GM12878 (cell line): Measurements from ENCODE around the gene INHBE. TPM values are rescaled to one million over a fixed set of nuclear protein-coding genes. Genes with fewer than 3 reads are reported as not detected.

ENCODE experiments used
- ATAC-seq: fragments of 200-7000 bp; cut with Tn5 transposase; 3 replicates; pipeline ENCODE4 v1.9.1; 2020; ENCODE audit warnings: mild to moderate bottlenecking, moderate library complexity
- BruUV-seq: library from RNA; stranded (reverse); fragments of 400-500 nt; replicated peaks from 2 replicates; lab custom pipeline; 2021; lab: Mats Ljungman, UMichigan
- CTCF ChIA-PET: fragments of 300-600 bp; sonication (Branson Sonifier 250); formaldehyde crosslinking; extraction: SDS; loops from one replicate; lab custom pipeline; 2021; ENCODE audit warnings: inconsistent platforms; lab: Yijun Ruan, JAX
- POLR2A ChIA-PET: fragments of 350-600 bp; formaldehyde crosslinking; extraction: SDS; loops from one replicate; lab custom pipeline; 2021; ENCODE audit warnings: inconsistent platforms; lab: Charles Lee
- RAD21 ChIA-PET: fragments of 300-600 bp; sonication (Branson Sonifier 250); formaldehyde crosslinking; loops from one replicate; lab custom pipeline; 2023; ENCODE audit warnings: antibody characterized with exemption; ENCODE audit not compliant: unreplicated experiment; lab: Charles Lee
- SMC1A ChIA-PET: fragments of 300-600 bp; sonication (Branson Sonifier 250); formaldehyde crosslinking; loops from one replicate; lab custom pipeline; 2023; ENCODE audit not compliant: unreplicated experiment, uncharacterized antibody; lab: Charles Lee
- DNase-seq: peaks from one replicate; pipeline ENCODE4 v3.0.0-alpha.2; 2011; ENCODE audit warnings: low read depth, low spot score
- FAIRE-seq: peaks from 3 replicates; lab custom pipeline; 2011; peaks lifted over from hg19 to GRCh38; lab: Jason Lieb, UNC
- H2AFZ ChIP-seq: 2 replicates; pipeline ENCODE4 v1.6.0; 2011; ENCODE audit warnings: low read depth, low read length, control low read depth; ENCODE audit not compliant: control insufficient read depth
- H3K27ac ChIP-seq: 2 replicates; pipeline ENCODE4 v1.5.1; 2011; ENCODE audit warnings: control low read depth; ENCODE audit not compliant: control insufficient read depth, insufficient read depth
- H3K27me3 ChIP-seq, 2 experiments: replicated peaks in 1 of 2; 2 replicates each; pipeline versions ENCODE4 v1.6.0 to v1.6.1; 2011; ENCODE audit warnings: low read length in 1 of 2; ENCODE audit not compliant: control insufficient read depth in 2 of 2, insufficient read depth in 2 of 2
- H3K36me3 ChIP-seq, 2 experiments: 2 replicates each; pipeline ENCODE4 v1.5.1; 2011; ENCODE audit warnings: low read length in 1 of 2; ENCODE audit not compliant: control insufficient read depth in 2 of 2, insufficient read depth in 2 of 2
- H3K4me1 ChIP-seq: 2 replicates; pipeline ENCODE4 v1.6.1; 2011; ENCODE audit warnings: mild to moderate bottlenecking, low read length, moderate library complexity, mixed read lengths; ENCODE audit not compliant: control insufficient read depth, insufficient read depth
- H3K4me2 ChIP-seq: 2 replicates; pipeline ENCODE4 v1.6.0; 2011; ENCODE audit warnings: control low read depth; ENCODE audit not compliant: control insufficient read depth, insufficient read depth
- H3K4me3 ChIP-seq: fragments of 200-600 bp; sonication (generic); 2 replicates; pipeline ENCODE4 v1.5.1; 2016
- H3K79me2 ChIP-seq: 2 replicates; pipeline ENCODE4 v1.6.0; 2011; ENCODE audit warnings: low read length; ENCODE audit not compliant: control insufficient read depth, insufficient read depth
- H3K9ac ChIP-seq: 2 replicates; pipeline ENCODE4 v1.8.0; 2011; ENCODE audit warnings: low read length, control low read depth, mixed read lengths; ENCODE audit not compliant: control insufficient read depth, insufficient read depth
- H3K9me3 ChIP-seq: replicated peaks from 3 replicates; pipeline ENCODE4 v1.5.1; 2011; ENCODE audit warnings: mild to moderate bottlenecking, low read length; ENCODE audit not compliant: control insufficient read depth, insufficient read depth
- H4K20me1 ChIP-seq: 2 replicates; pipeline ENCODE4 v1.6.0; 2011; ENCODE audit not compliant: control insufficient read depth, insufficient read depth
- ATF7 ChIP-seq: fragments of 450-650 bp; IDR thresholded peaks from 2 replicates; pipeline ENCODE4 v1.6.1; 2016; ENCODE audit warnings: low read depth, mild to moderate bottlenecking
- CHD4 ChIP-seq: fragments of 200-600 bp; sonication (generic); IDR thresholded peaks from 2 replicates; pipeline ENCODE4 v1.6.1; 2016; ENCODE audit warnings: mild to moderate bottlenecking
- HCFC1 ChIP-seq: fragments of 150-350 bp; IDR thresholded peaks from 2 replicates; pipeline ENCODE4 v1.6.1; 2014; ENCODE audit warnings: low read length
- JUNB ChIP-seq: IDR thresholded peaks from 2 replicates; pipeline ENCODE4 v1.6.1; 2016; ENCODE audit warnings: antibody characterized with exemption, mild to moderate bottlenecking
- NFYB ChIP-seq: IDR thresholded peaks from 2 replicates; pipeline ENCODE4 v1.6.1; 2011; ENCODE audit warnings: low read depth, mild to moderate bottlenecking, low read length, improper control_type of control experiment, moderate library complexity; ENCODE audit not compliant: insufficient read depth
- RELA ChIP-seq: fragments of 450-650 bp; IDR thresholded peaks from 2 replicates; pipeline ENCODE4 v1.8.0; 2014; ENCODE audit warnings: borderline replicate concordance; ENCODE audit not compliant: partially characterized antibody
- YBX1 ChIP-seq: fragments of 450-650 bp; IDR thresholded peaks from 2 replicates; pipeline ENCODE4 v1.6.1; 2016; ENCODE audit warnings: antibody characterized with exemption
- WGBS: methylation state at CpG from one replicate; pipeline ENCODE4 v1.1.6; 2016; ENCODE audit warnings: low lambda C conversion rate; ENCODE audit not compliant: insufficient replicate concordance, insufficient coverage; ENCODE audit errors: missing lambda C conversion rate; 5-methylcytosine and 5-hydroxymethylcytosine counted together
- in situ Hi-C: fragments of 300-500 bp; cut with MboI; formaldehyde crosslinking; loops from 9 replicates; pipeline ENCODE4 v1.14.3; 2018; ENCODE audit warnings: mixed read lengths
- intact Hi-C: fragments of 100-400 bp; cut with micrococcal nuclease; formaldehyde crosslinking; loops from one replicate; pipeline ENCODE4 v1.14.2; 2022; ENCODE audit not compliant: unreplicated experiment
- polyA plus RNA-seq, 11 experiments: library from polyadenylated mRNA; depleted of rRNA in 4 of 11; unstranded in 6 of 11; stranded (reverse) in 5 of 11; fragments of >200 nt; fragmentation: Nextera tagmentation in 4 of 11; fragmentation: Illumina TruSeq in 1 of 11; extraction: Ambion mirVana in 4 of 11; extraction: Trizol in 1 of 11; gene quantifications; 1 replicate in 1 of 11; 2 replicates in 10 of 11; pipeline versions ENCODE4 v1.2.1 to v1.2.3, GENCODE V29; 2011 to 2016; ENCODE audit warnings: inconsistent platforms in 2 of 11, missing spikeins in 2 of 11, low read depth in 1 of 11
- total RNA-seq, 4 experiments: library from RNA; depleted of rRNA in 3 of 4; stranded (reverse); fragments of >200 nt in 3 of 4; fragmentation: Illumina TruSeq in 1 of 4; extraction: Trizol in 1 of 4; gene quantifications; 2 replicates each; pipeline versions ENCODE4 v1.2.1 to v1.2.3, GENCODE V29; 2013 to 2021
- TF ChIP-seq, protein P1 (sequence below): fragments of 450-650 bp; IDR thresholded peaks from 2 replicates; pipeline ENCODE4 v1.6.1; 2017; ENCODE audit warnings: mild to moderate bottlenecking, moderate library complexity
- TF ChIP-seq, protein P2 (sequence below): IDR thresholded peaks from 2 replicates; pipeline ENCODE4 v1.6.1; 2012; ENCODE audit warnings: low read depth, low read length, improper control_type of control experiment

Gene INHBE
- total and polyA plus RNA-seq, 10 of the 15 experiments (the other 5 are each of a cell fraction or from before 2014, with no cell fraction given), result 0.09 to 2.5 (median 0.37) TPM

DNA sequence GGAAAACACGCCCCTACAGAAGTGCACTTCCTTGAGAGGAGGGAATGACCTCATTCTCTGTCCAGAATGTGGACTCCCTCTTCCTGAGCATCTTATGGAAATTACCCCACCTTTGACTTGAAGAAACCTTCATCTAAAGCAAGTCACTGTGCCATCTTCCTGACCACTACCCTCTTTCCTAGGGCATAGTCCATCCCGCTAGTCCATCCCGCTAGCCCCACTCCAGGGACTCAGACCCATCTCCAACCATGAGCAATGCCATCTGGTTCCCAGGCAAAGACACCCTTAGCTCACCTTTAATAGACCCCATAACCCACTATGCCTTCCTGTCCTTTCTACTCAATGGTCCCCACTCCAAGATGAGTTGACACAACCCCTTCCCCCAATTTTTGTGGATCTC lies 5.0 kb upstream of the INHBE start:
- POLR2A ChIA-PET, result interaction anchor here (0.5 to 6.1 kb wide), 5 partner anchors 9 to 690 kb away, joined by 3 to 29 read pairs (median 6); partner anchors contain the start of gene INHBC
- no peak overlapping the region for H3K27ac ChIP-seq
- DNase-seq (no peak), FAIRE-seq (no peak), ATAC-seq (no peak)
- no peak overlapping the region for H3K9ac ChIP-seq
- H3K79me2 ChIP-seq, result no peaks in the 10 kb centered on the region
- no peak overlapping the region for H3K4me2 ChIP-seq
- H3K36me3 ChIP-seq, result no peaks in the 10 kb centered on the region
- no peak for TF ChIP-seq RELA
- intact Hi-C loops (no loop called here), in situ Hi-C loops (loop anchor here (10.0 kb wide), 1 partner anchor 135 kb away; no protein-coding TSS in a partner anchor)
- SMC1A ChIA-PET, result interaction anchor here (0.8 to 7.6 kb wide), 4 partner anchors 9 to 186 kb away, joined by 3 to 226 read pairs (median 71); partner anchors contain the start of gene GLI1
- no peak overlapping the region for H3K4me3 ChIP-seq
- BruUV-seq, result no TSS peak
- H3K27me3 ChIP-seq, result no peaks in the 10 kb centered on the region
- H4K20me1 ChIP-seq, result no peaks in the 10 kb centered on the region
- CTCF ChIA-PET, result interaction anchor here (0.6 to 11.0 kb wide), 10 partner anchors 9 to 236 kb away, joined by 3 to 540 read pairs (median 4); partner anchors contain the start of gene GLI1
- whole genome bisulfite sequencing, result 90% methylated on average over 3 of the region's 3 CpGs
- RAD21 ChIA-PET, result interaction anchor here (6.5 to 6.8 kb wide), 3 partner anchors 142 to 205 kb away, joined by 73 to 224 read pairs (median 85); partner anchors contain the start of gene STAC3
- no peak overlapping the region for H2AFZ ChIP-seq
- H3K4me1 ChIP-seq, result no peaks in the 10 kb centered on the region
- H3K9me3 ChIP-seq, result no peaks in the 10 kb centered on the region

DNA sequence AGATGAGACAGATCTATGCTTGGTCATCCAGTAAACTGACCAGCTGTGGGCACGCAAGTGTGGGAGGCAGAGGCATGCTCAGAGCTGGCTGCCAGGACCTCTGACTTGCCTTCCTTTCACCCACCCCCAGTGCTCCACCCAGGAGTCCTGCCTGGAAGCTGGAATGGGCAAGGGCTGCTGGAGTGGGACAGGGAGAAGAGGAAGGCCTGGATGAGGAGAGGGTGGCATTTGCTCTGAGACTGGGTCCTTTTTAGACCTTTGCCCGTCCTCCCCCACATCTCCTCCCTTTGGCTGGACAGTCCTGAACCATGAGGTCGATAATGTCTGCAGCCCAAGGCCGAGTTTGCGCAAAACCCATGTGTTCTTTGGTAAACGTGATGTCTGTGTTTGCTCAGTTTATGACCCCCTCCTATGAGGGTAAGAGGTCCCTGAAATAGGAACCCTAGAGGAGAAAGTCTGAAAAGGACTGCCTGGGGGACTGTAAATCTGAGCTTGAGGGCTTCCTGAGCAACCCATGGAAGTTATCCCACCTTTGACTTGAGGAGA lies 3.8 kb upstream of the INHBE start:
- ChIA-PET CTCF (interaction anchor here (0.9 to 11.0 kb wide), 24 partner anchors 11 to 267 kb away, joined by 3 to 540 read pairs (median 20); no protein-coding TSS in a partner anchor), SMC1A (interaction anchor here (0.7 to 7.6 kb wide), 15 partner anchors 7 to 238 kb away, joined by 3 to 226 read pairs (median 6); partner anchors contain the start of genes ARHGAP9 and GLI1), RAD21 (interaction anchor here (0.9 to 6.8 kb wide), 13 partner anchors 11 to 237 kb away, joined by 4 to 224 read pairs (median 20); partner anchors contain the start of genes INHBC, SHMT2 and STAC3), POLR2A (interaction anchor here (0.7 to 6.1 kb wide), 7 partner anchors 9 to 187 kb away, joined by 3 to 29 read pairs (median 8); partner anchors contain the start of gene INHBC)
- no peak for DNase-seq
- Histone ChIP-seq H3K27ac (no peak overlapping the region), H3K27me3 (no peaks in the 10 kb centered on the region), H3K36me3 (no peaks in the 10 kb centered on the region), H3K9me3 (no peaks in the 10 kb centered on the region), H3K79me2 (no peaks in the 10 kb centered on the region), H3K4me1 (peaks cover 6% of the 10 kb centered on the region), H3K9ac (no peak overlapping the region), H3K4me2 (no peak overlapping the region), H4K20me1 (no peaks in the 10 kb centered on the region), H2AFZ (no peak overlapping the region), H3K4me3 (no peak overlapping the region)
- in situ Hi-C loops, result loop anchor here (10.0 kb wide), 1 partner anchor 137 kb away; no protein-coding TSS in a partner anchor
- intact Hi-C loops, result no loop called here
- no peak for FAIRE-seq
- ATAC-seq, result no peak
- 46% methylated on average over 6 of the region's 6 CpGs for WGBS
- TF ChIP-seq NFYB (no peak), HCFC1 (no peak), CHD4 (no peak), ATF7 (no peak), YBX1 (no peak), JUNB (no peak)
- TF ChIP-seq, protein P1, sequence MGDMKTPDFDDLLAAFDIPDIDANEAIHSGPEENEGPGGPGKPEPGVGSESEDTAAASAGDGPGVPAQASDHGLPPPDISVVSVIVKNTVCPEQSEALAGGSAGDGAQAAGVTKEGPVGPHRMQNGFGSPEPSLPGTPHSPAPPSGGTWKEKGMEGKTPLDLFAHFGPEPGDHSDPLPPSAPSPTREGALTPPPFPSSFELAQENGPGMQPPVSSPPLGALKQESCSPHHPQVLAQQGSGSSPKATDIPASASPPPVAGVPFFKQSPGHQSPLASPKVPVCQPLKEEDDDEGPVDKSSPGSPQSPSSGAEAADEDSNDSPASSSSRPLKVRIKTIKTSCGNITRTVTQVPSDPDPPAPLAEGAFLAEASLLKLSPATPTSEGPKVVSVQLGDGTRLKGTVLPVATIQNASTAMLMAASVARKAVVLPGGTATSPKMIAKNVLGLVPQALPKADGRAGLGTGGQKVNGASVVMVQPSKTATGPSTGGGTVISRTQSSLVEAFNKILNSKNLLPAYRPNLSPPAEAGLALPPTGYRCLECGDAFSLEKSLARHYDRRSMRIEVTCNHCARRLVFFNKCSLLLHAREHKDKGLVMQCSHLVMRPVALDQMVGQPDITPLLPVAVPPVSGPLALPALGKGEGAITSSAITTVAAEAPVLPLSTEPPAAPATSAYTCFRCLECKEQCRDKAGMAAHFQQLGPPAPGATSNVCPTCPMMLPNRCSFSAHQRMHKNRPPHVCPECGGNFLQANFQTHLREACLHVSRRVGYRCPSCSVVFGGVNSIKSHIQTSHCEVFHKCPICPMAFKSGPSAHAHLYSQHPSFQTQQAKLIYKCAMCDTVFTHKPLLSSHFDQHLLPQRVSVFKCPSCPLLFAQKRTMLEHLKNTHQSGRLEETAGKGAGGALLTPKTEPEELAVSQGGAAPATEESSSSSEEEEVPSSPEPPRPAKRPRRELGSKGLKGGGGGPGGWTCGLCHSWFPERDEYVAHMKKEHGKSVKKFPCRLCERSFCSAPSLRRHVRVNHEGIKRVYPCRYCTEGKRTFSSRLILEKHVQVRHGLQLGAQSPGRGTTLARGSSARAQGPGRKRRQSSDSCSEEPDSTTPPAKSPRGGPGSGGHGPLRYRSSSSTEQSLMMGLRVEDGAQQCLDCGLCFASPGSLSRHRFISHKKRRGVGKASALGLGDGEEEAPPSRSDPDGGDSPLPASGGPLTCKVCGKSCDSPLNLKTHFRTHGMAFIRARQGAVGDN, result no peak
- TF ChIP-seq, protein P2, sequence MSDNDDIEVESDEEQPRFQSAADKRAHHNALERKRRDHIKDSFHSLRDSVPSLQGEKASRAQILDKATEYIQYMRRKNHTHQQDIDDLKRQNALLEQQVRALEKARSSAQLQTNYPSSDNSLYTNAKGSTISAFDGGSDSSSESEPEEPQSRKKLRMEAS, result no peak
- BruUV-seq, result no TSS peak
